BJ (cell line): ENCODE results near the gene GJC1. TPM values are rescaled to one million over a fixed set of nuclear protein-coding genes. Genes with fewer than 3 reads are reported as not detected.

Source experiments
- CTCF ChIA-PET: fragments of 350-600 bp; formaldehyde crosslinking; extraction: SDS; loops from one replicate; lab custom pipeline; 2021; ENCODE audit warnings: antibody characterized with exemption, inconsistent platforms; lab: Yijun Ruan, JAX
- POLR2A ChIA-PET: fragments of 300-600 bp; sonication (Branson Sonifier 250); formaldehyde crosslinking; extraction: SDS; loops from one replicate; lab custom pipeline; 2021; ENCODE audit warnings: antibody characterized with exemption; lab: Charles Lee
- DNase-seq: peaks from one replicate; pipeline ENCODE4 v3.0.0-alpha.2; 2011; ENCODE audit warnings: low read depth
- H3K27me3 ChIP-seq: 2 replicates; pipeline ENCODE4 v1.6.0; 2011; ENCODE audit warnings: low read length; ENCODE audit not compliant: control insufficient read depth, insufficient read depth
- H3K36me3 ChIP-seq: 2 replicates; pipeline ENCODE4 v1.5.1; 2011; ENCODE audit warnings: low read length; ENCODE audit not compliant: control insufficient read depth, insufficient read depth
- H3K4me3 ChIP-seq: 2 replicates; pipeline ENCODE4 v1.5.1; 2011; ENCODE audit warnings: low read depth, mild to moderate bottlenecking, control low read depth, low read length
- polyA plus RNA-seq: library from polyadenylated mRNA; depleted of rRNA; stranded (reverse); fragments of >200 nt; gene quantifications from 2 replicates; pipeline ENCODE4 v1.2.3, GENCODE V29; 2011
- TF ChIP-seq, protein P1 (sequence below): IDR thresholded peaks from 2 replicates; pipeline ENCODE4 v1.5.1; 2011; ENCODE audit warnings: low read depth, mild to moderate bottlenecking, control low read depth, inconsistent platforms, low read length, moderate library complexity; ENCODE audit not compliant: insufficient read depth

GJC1 gene
- polyA plus RNA-seq, 1 experiment, result 26.5 TPM

DNA sequence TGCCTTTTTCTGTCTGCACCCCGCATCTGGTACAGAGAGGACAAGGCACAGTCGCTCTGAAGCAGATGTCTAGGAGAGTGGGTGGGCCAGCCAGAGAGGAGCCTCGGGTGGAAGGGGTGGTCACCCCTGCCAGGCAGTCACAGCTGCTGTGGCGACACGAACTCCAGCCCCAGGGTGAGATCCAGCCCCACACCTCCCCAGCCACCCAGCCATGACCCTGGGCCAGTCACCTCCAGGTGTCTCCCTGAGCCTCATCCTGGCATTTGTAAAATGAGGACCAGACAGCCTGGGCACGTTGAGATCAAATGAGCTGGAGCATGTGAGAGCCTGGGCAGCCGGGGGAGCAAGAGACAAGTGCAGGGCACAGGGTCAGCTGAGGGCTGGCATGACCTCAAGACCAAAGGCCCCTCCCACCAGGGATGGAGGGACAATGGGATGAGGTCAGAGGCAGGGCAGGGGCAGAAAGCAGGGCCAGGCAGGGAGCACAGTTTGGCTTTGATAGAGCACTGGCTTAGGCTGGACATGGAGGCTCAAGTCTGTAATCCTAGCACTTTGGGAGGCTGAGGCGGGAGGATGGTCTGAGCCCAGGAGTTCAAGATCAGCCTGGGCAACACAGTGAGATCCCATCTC, 63.6 kb downstream of the GJC1 start:
- TF ChIP-seq, protein P1, sequence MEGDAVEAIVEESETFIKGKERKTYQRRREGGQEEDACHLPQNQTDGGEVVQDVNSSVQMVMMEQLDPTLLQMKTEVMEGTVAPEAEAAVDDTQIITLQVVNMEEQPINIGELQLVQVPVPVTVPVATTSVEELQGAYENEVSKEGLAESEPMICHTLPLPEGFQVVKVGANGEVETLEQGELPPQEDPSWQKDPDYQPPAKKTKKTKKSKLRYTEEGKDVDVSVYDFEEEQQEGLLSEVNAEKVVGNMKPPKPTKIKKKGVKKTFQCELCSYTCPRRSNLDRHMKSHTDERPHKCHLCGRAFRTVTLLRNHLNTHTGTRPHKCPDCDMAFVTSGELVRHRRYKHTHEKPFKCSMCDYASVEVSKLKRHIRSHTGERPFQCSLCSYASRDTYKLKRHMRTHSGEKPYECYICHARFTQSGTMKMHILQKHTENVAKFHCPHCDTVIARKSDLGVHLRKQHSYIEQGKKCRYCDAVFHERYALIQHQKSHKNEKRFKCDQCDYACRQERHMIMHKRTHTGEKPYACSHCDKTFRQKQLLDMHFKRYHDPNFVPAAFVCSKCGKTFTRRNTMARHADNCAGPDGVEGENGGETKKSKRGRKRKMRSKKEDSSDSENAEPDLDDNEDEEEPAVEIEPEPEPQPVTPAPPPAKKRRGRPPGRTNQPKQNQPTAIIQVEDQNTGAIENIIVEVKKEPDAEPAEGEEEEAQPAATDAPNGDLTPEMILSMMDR, result no peak
- no peaks in the 10 kb centered on the region for H3K36me3 ChIP-seq
- CTCF ChIA-PET, result interaction anchor here (1.5 kb wide), 1 partner anchor 9 kb away, joined by 5 read pairs; no protein-coding TSS in a partner anchor
- 0 out of 2 replicates have a peak, but pooled peaks cover 8% of the 10 kb centered on the region for H3K27me3 ChIP-seq
- POLR2A ChIA-PET, result no interaction called here
- DNase-seq, result no peak
- H3K4me3 ChIP-seq, result no peak overlapping the region

DNA sequence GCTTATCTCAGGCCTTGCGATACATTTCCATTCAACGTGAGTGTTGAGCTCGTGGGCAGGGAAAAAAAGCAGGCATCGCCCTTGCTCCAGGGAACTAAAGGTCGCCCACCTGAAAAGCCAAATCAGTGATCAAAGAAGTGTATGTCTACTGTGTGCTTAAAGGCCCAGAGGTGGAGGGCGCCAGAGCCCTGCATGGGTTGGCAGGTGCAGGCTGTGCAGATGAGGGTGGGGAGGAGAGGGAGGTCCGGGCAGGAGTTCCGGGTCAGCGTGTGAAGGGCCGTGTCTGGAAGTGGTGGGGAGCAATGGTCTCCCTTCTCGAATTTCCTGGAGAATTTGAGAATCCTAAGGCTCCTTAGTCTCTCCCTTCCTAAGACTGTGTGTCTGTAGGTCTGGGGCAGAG, 64.1 kb downstream of the GJC1 start:
- TF ChIP-seq, protein P1, result no peak
- DNase-seq, result no peak
- Histone ChIP-seq H3K27me3 (0 out of 2 replicates have a peak, but pooled peaks cover 6% of the 10 kb centered on the region), H3K36me3 (no peaks in the 10 kb centered on the region), H3K4me3 (no peak overlapping the region)
- CTCF ChIA-PET, result interaction anchor here (1.5 kb wide), 1 partner anchor 10 kb away, joined by 5 read pairs; no protein-coding TSS in a partner anchor
- POLR2A ChIA-PET, result no interaction called here

DNA sequence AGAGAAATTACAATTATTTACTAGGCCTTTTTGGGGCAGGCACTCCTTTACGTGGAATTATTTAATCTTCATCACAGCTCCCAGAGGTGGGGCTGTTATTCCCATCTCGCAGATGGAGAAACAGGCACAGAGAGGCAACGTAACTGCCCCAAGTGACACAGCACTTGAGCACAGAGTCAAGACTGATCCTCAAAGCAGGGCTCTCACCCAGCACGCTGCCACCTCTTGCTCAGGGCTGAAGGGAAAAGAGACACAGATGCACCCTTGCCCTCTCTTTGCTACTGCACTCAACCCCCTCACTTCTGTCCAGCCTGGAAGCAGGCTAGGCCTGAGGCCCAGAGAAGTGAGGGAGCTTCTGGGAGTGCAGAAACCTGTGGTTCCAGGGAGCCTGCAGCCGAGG, 66.9 kb downstream of the GJC1 start:
- DNase-seq, result no peak
- CTCF ChIA-PET, result interaction anchor here (0.8 to 1.7 kb wide), 6 partner anchors 9 to 102 kb away, joined by 3 to 6 read pairs (median 4); no protein-coding TSS in a partner anchor
- TF ChIP-seq, protein P1, result no peak
- H3K4me3 ChIP-seq, result no peak overlapping the region
- no peaks in the 10 kb centered on the region for H3K36me3 ChIP-seq
- POLR2A ChIA-PET, result no interaction called here
- H3K27me3 ChIP-seq, result peaks cover 13% of the 10 kb centered on the region

DNA sequence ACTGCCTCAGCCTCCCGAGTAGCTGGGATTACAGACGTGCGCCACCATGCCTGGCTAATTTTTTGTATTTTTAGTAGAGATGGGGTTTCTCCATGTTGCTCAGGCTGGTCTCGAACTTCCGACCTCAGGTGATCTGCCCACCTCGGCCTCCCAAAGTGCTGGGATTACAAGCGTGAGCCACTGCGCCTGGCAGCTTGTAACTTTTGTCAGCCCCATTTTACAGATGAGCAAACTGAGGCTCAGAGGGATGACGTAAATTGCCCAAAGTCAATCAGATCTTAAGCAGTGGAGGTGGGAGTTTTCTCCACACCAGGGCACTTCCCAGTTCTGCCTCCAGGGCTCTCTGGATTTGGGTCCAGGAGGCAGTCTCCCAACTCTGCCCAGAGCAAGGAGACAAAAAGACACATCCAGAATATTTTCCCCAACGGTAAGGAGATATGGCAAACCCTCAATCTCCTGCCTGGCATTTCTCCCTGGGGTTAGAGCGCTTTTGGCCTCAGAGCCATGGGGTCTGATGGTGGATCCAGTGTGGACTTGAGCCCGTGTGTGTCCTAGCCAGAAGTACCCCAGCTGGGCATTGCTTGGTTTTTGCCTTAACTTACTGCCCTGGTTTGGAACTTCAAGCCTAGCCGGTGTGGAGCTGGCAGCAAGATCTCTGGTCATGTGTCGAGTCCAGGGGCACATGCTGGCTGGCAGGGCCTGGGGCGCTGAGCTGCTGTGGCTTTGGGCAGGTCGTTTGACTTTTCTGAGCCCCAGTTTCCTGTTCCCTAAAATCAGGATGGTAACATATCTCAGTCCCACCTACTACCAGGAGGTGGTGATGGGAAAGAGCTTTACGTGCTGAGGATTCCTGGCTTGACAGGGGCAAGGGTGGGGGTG, 67.9 kb downstream of the GJC1 start:
- CTCF ChIA-PET, result interaction anchor here (0.8 to 1.4 kb wide), 6 partner anchors 8 to 103 kb away, joined by 3 to 5 read pairs (median 4); no protein-coding TSS in a partner anchor
- POLR2A ChIA-PET, result no interaction called here
- DNase-seq, result no peak
- TF ChIP-seq, protein P1, result no peak
- H3K4me3 ChIP-seq, result no peak overlapping the region
- peaks cover 16% of the 10 kb centered on the region for H3K27me3 ChIP-seq
- H3K36me3 ChIP-seq, result no peaks in the 10 kb centered on the region
